GM19099 (cell line): Measurements from ENCODE around the gene SMCO4.

Experiments used
- POLR2A ChIP-seq: IDR thresholded peaks from 3 replicates; pipeline ENCODE4 v1.6.1; 2011; ENCODE audit warnings: low read depth; ENCODE audit not compliant: insufficient read length; ENCODE audit errors: extremely low read depth

Gene SMCO4

DNA sequence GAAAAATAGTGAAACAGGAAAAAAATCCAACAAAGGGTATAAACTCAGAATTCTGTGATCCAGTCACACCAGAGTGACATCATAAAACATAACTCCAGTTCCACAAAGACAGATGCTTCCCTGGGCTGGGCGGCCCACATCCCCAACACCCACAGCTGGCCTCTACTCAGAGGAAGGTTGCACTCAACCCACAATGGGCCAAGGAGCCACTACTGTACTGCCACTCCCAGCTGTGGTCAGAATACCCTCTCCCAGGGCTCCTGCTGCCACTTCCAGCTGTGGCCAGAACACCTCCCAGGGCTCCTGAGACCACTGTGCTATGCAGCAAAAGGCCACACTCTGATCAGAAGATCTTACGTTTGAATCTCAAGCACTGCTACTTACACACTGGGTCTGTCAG lies 18.3 kb downstream of the SMCO4 start:
- no peak for TF ChIP-seq POLR2A

DNA sequence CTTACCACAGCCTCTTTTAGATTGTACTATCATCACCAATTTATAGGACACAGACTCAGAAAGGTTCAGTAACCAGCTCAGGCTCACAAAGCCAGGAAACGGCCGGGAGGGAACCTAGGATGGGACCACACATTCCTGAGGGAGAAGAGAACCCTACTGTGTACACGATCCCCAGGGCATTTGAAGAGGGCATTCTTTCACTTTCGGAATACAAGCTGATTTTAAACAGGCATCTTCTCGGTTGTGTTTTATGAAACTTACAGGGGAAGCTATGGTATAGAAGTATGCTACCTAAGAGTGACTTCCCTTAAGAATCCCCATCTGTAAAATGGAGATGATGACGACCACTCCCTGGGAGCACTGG lies 19.0 kb downstream of the SMCO4 start:
- no peak for TF ChIP-seq POLR2A

- TF ChIP-seq POLR2A: no peak
Measured at GRCh38 chr11:93520726-93521509, 22.3 kb downstream of the SMCO4 start.

DNA sequence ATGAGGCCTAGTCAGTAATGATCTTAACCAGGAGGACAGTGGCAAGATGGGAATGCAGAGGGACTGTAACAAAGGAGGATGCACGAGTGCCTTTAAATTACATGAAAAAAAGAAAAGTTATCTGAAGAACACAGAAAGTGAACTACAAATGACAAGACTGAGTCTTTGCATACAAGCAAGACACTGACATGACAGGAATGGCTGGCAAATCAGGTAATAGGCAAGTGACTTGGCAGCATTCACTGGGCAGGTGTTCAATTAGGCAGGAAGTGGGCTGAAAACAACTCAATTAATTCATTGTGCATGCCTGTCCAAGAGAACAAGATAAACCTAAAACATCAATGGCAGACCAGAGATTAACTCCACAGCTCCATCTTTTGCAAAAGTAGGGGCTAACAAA lies 24.0 kb downstream of the SMCO4 start:
- no peak for TF ChIP-seq POLR2A

- TF ChIP-seq POLR2A: no peak
Measured at GRCh38 chr11:93518081-93518480, 25.1 kb downstream of the SMCO4 start.

DNA sequence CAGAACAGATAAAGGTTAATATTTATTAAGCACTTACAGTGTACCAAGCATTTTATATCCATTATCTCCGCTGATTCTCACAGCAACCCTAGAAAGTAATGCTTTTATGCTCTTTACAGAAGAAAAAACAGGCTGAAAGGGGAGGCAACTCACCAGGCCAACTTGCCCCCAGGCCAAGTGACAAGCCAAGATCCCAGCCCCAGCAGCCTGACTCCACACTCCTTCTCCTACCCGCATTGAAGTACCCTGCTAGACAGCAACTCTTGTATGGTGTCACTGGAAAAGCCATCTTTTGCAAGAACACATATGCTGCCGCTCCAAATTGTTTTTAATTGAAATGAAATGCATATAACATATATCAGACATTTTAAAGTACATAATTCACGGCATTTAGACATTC lies 25.6 kb downstream of the SMCO4 start:
- TF ChIP-seq POLR2A: no peak

DNA sequence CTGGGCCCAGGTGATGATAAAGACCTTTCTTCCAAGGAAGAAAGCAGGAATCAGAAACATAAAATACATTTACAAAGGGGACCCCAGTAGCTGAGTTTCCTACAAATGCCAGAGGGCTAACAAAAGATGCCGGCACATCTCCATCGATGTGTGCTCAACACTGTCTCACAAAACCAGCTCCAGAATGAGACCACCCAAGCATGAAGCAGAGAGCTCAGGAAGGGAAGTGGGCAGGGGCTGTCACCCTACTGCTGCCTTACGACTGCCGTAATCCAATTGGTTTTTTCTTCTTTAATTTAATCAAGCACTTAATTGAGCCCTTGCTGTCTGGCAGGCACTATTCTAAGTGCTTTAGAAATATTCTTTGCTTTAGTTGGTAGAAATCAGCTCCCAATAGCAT lies 26.1 kb downstream of the SMCO4 start:
- no peak for TF ChIP-seq POLR2A

GRCh38 chr11:93515441-93516025 lies 27.7 kb downstream of the SMCO4 start:
- no peak for TF ChIP-seq POLR2A

DNA sequence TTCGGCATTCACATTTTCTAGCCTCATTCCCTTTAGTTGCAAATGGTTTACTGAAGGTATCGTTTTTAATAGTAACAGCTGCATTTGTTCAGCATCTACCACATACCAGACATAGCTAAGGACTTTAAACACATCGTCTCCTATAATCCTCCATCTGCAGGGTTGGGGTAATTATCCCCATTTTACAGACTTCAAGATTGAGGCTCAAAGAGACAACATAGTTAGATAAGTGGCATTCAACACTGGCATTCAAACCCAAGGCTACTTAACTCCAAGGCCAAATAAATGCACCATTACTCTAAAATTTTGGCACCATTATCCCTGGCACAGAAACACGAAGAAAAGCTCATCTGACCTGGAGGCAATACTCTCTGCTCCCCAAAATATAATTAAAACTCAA lies 28.5 kb downstream of the SMCO4 start:
- TF ChIP-seq POLR2A: no peak

DNA sequence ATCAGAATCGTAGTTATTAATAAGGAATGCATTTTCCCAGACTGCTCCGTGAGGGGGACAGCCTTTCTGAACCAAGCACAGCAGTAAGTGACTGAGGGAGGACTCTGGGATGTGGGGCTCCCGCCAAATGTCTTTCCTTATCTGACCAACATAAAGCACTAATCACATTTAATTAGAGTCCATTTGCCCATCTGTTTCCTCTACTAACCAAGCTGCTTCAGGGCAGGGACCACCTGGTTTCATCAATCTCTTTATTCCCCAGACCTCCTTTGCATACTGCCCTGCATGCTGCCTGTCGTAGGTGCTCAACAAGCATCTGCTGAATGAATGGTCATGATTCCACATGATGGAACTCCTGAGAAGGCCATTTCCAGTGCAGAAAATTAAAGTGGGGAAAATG lies 29.4 kb downstream of the SMCO4 start:
- TF ChIP-seq POLR2A: no peak

- TF ChIP-seq POLR2A: no peak
Measured at GRCh38 chr11:93512949-93513667, 30.1 kb downstream of the SMCO4 start.

DNA sequence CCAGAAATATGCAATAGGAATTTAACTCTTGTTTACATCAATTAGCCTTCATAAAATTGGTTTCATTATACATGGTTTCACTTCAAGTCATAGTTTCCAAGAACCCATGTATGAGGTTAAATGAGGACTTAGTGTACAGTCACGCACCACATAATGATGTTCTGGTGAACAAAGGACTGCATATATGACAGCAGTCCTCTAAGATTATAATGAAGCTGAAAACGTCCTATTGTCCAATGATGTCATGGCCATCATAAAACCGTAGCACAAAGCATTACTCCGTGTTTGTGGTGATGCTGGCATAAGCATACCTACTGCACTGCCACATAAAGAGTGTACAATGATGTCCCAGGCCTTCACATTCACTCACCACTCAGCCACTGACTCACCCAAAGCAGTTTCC lies 31.1 kb downstream of the SMCO4 start:
- TF ChIP-seq POLR2A: no peak

GRCh38 chr11:93510196-93510873 lies 32.9 kb downstream of the SMCO4 start:
- TF ChIP-seq POLR2A: no peak

DNA sequence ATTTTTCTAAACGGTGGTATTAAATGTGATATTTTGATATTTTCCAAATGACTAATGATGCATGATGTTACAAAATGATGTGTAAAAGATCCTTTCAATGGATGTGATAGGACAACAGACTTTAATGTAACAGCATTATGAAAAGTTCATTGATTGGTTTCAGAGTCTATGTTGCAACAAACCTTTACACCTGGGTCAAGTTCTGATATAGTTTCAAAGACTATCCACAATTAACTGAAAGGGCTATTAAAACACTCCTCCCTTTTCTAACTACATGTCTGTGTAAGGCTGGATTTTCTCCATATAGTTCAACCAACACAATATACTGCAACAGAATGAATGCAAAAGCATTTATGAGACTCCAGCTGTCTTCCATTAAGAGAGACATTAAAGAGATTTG lies 35.7 kb downstream of the SMCO4 start:
- no peak for TF ChIP-seq POLR2A

- TF ChIP-seq POLR2A: no peak
Measured at GRCh38 chr11:93505703-93506102, 37.5 kb downstream of the SMCO4 start.
